ENCODE results near the gene GGA1.

- no peak for TF ChIP-seq CTCF (IDR thresholded peaks at IDR 0.05; ENCODE audit: borderline replicate concordance, extremely low read depth, low read length, poor library complexity, severe bottlenecking)
- TF ChIP-seq EZH2 (IDR thresholded peaks at IDR 0.05; ENCODE audit: borderline replicate concordance, low read depth, low read length, severe bottlenecking), result no peak
These were observed 64.4 kb downstream of the GGA1 start for GRCh38 chr22:37672920-37673455.

All from DND-41 (cell line).